ENCODE measurements around the gene MAD2L1BP.

- no peak for TF ChIP-seq ZFX (IDR thresholded peaks at IDR 0.05)
- TF ChIP-seq, protein P1, sequence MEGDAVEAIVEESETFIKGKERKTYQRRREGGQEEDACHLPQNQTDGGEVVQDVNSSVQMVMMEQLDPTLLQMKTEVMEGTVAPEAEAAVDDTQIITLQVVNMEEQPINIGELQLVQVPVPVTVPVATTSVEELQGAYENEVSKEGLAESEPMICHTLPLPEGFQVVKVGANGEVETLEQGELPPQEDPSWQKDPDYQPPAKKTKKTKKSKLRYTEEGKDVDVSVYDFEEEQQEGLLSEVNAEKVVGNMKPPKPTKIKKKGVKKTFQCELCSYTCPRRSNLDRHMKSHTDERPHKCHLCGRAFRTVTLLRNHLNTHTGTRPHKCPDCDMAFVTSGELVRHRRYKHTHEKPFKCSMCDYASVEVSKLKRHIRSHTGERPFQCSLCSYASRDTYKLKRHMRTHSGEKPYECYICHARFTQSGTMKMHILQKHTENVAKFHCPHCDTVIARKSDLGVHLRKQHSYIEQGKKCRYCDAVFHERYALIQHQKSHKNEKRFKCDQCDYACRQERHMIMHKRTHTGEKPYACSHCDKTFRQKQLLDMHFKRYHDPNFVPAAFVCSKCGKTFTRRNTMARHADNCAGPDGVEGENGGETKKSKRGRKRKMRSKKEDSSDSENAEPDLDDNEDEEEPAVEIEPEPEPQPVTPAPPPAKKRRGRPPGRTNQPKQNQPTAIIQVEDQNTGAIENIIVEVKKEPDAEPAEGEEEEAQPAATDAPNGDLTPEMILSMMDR (IDR thresholded peaks at IDR 0.05 in 2 of 3, conservative IDR thresholded peaks at IDR 0.05 in 1 of 3; ENCODE audit: borderline replicate concordance in 1 of 3, insufficient read depth in 1 of 3, low read depth in 2 of 3, low read length in 2 of 3) = no peak
- no peak for TF ChIP-seq ELF1 (IDR thresholded peaks at IDR 0.05; ENCODE audit: borderline replicate concordance, low read depth)
- no peak for TF ChIP-seq RAD21 (IDR thresholded peaks at IDR 0.05; ENCODE audit: low read depth)
- TF ChIP-seq POLR2A (IDR thresholded peaks at IDR 0.05; ENCODE audit: borderline replicate concordance, extremely low read depth, insufficient read depth, insufficient read length) = no peak
These were observed 22.5 kb downstream of the MAD2L1BP start for GRCh38 chr6:43658161-43658560.
